K562 (cell line): ENCODE results near the gene PRPS1L1. TPM values are rescaled to one million over a fixed set of nuclear protein-coding genes. Genes with fewer than 3 reads are reported as not detected.
A peak's percentile ranks its signal among the peaks of the same experiment; 100 is the strongest.

Experiments
- ATAC-seq: fragments of 200-7000 bp; cut with Tn5 transposase; 3 replicates; pipeline ENCODE4 v1.9.1; 2020; ENCODE audit warnings: moderate library complexity
- BruUV-seq: library from RNA; stranded (reverse); fragments of 400-500 nt; replicated peaks from 2 replicates; lab custom pipeline; 2021; lab: Mats Ljungman, UMichigan
- CTCF ChIA-PET: fragments of 300-600 bp; formaldehyde crosslinking; extraction: SDS; loops from one replicate; lab custom pipeline; 2021; ENCODE audit warnings: low intra/inter-chr PET ratio; lab: Yijun Ruan, JAX
- POLR2A ChIA-PET: fragments of 300-600, 350-650 bp; sonication (Branson Sonifier 250); formaldehyde crosslinking; extraction: SDS; loops from one replicate; lab custom pipeline; 2021; ENCODE audit warnings: antibody characterized with exemption, inconsistent platforms; lab: Yijun Ruan, JAX
- DNase-seq, 4 experiments: peaks; one replicate each; pipeline versions ENCODE4 v3.0.0 to v3.0.0-alpha.2; 2011 to 2018; ENCODE audit warnings: low spot score in 3 of 4, mixed read lengths in 3 of 4; ENCODE audit errors: extremely low read depth in 1 of 4
- FAIRE-seq: peaks from 2 replicates; lab custom pipeline; 2011; peaks lifted over from hg19 to GRCh38; lab: Jason Lieb, UNC
- H2AFZ ChIP-seq: 2 replicates; pipeline ENCODE4 v1.6.0; 2011; ENCODE audit warnings: low read depth, low read length, control low read depth, inconsistent platforms
- H3K27ac ChIP-seq: fragments of 200-600 bp; 3 replicates; pipeline ENCODE4 v1.8.0; 2011; ENCODE audit warnings: low read depth, mild to moderate bottlenecking, control low read depth, inconsistent platforms, low read length, moderate library complexity, mixed read lengths; ENCODE audit errors: extremely low read depth
- H3K27me3 ChIP-seq, 2 experiments: fragments of 300-600 bp in 1 of 2; 2 replicates in 1 of 2; 3 replicates in 1 of 2; pipeline versions ENCODE4 v1.6.0 to v1.8.0; 2011; ENCODE audit warnings: inconsistent platforms in 2 of 2, low read length in 2 of 2, mild to moderate bottlenecking in 1 of 2, mixed read lengths in 1 of 2, moderate library complexity in 1 of 2; ENCODE audit not compliant: control insufficient read depth in 2 of 2, insufficient read depth in 2 of 2
- H3K36me3 ChIP-seq: fragments of 300-600 bp; 3 replicates; pipeline ENCODE4 v1.8.0; 2011; ENCODE audit warnings: mild to moderate bottlenecking, low read length, inconsistent platforms; ENCODE audit not compliant: control insufficient read depth, insufficient read depth
- H3K4me1 ChIP-seq, 2 experiments: fragments of 200-600 bp in 1 of 2; replicated peaks in 1 of 2; 2 replicates in 1 of 2; 3 replicates in 1 of 2; pipeline versions ENCODE4 v1.5.1 to v1.8.0; 2011; ENCODE audit warnings: inconsistent platforms in 2 of 2, low read length in 2 of 2, mild to moderate bottlenecking in 1 of 2, mixed read lengths in 1 of 2, moderate library complexity in 1 of 2; ENCODE audit not compliant: control insufficient read depth in 2 of 2, insufficient read depth in 2 of 2
- H3K4me2 ChIP-seq: 2 replicates; pipeline ENCODE4 v1.6.1; 2011; ENCODE audit warnings: low read length, control low read depth, inconsistent platforms, mixed read lengths; ENCODE audit not compliant: insufficient read depth
- H3K4me3 ChIP-seq: fragments of 200-600 bp; sonication (generic), shearing (Covaris generic); 2 replicates; pipeline ENCODE4 v1.5.1; 2016; ENCODE audit warnings: control low read depth, inconsistent platforms
- H3K79me2 ChIP-seq: fragments of 200-600 bp; 3 replicates; pipeline ENCODE4 v1.8.0; 2011; ENCODE audit warnings: low read length, inconsistent platforms; ENCODE audit not compliant: control insufficient read depth, insufficient read depth
- H3K9ac ChIP-seq, 2 experiments: 2 replicates each; pipeline versions ENCODE4 v1.6.0 to v1.6.1; 2011; ENCODE audit warnings: low read depth in 2 of 2, low read length in 2 of 2, control low read depth in 1 of 2, inconsistent platforms in 1 of 2, mild to moderate bottlenecking in 1 of 2, mixed read lengths in 1 of 2; ENCODE audit not compliant: insufficient read depth in 1 of 2
- H3K9me1 ChIP-seq: one replicate; pipeline ENCODE4 v1.6.0; 2011; ENCODE audit warnings: inconsistent platforms, mild to moderate bottlenecking, low read length, moderate library complexity; ENCODE audit not compliant: control insufficient read depth, insufficient read depth
- H3K9me3 ChIP-seq: replicated peaks from 2 replicates; pipeline ENCODE4 v1.5.1; 2011; ENCODE audit warnings: low read depth, low read length, inconsistent platforms; ENCODE audit not compliant: control insufficient read depth, insufficient read depth
- H4K20me1 ChIP-seq: replicated peaks from 2 replicates; pipeline ENCODE4 v1.6.1; 2011; ENCODE audit warnings: low read length, inconsistent platforms, mixed read lengths; ENCODE audit not compliant: control insufficient read depth, insufficient read depth
- CEBPG ChIP-seq, 3 experiments: fragments of 200-800 bp in 1 of 3; sonication (Bioruptor generic) in 1 of 3; sonication (generic) in 1 of 3; formaldehyde crosslinking in 1 of 3; IDR thresholded peaks in 2 of 3; conservative IDR thresholded peaks in 1 of 3; 2 replicates each; pipeline versions ENCODE4 v1.6.1 to v1.8.0; 2016 to 2022; ENCODE audit warnings: missing compliant biosample characterization in 2 of 3, missing genetic modification characterization in 2 of 3, mild to moderate bottlenecking in 1 of 3, missing genetic modification reagents in 1 of 3
- FOXK2 ChIP-seq, 2 experiments: fragments of 450-650 bp; IDR thresholded peaks in 1 of 2; conservative IDR thresholded peaks in 1 of 2; 2 replicates each; pipeline ENCODE4 v1.6.1; 2016; ENCODE audit warnings: low read depth in 2 of 2, mild to moderate bottlenecking in 1 of 2
- HNRNPK ChIP-seq: fragments of 200-400 bp; formaldehyde crosslinking; IDR thresholded peaks from one replicate; pipeline ENCODE4 v1.6.1; 2018; ENCODE audit warnings: mild to moderate bottlenecking, low read depth, low read length; ENCODE audit not compliant: poor library complexity, severe bottlenecking
- MAFK ChIP-seq: IDR thresholded peaks from 2 replicates; pipeline ENCODE4 v1.6.1; 2011; ENCODE audit warnings: low read length, improper control_type of control experiment
- SRF ChIP-seq, 2 experiments: fragments of 250-450, 450-650 bp in 1 of 2; sonication (Bioruptor Pico) in 1 of 2; sonication (generic) in 1 of 2; formaldehyde crosslinking; IDR thresholded peaks; 2 replicates each; pipeline versions ENCODE4 v1.5.0 to v1.5.1; 2020 to 2022; ENCODE audit warnings: mild to moderate bottlenecking in 1 of 2, missing genetic modification reagents in 1 of 2
- TEAD2 ChIP-seq: fragments of 450-650 bp; IDR thresholded peaks from 2 replicates; pipeline ENCODE4 v1.6.1; 2016; ENCODE audit warnings: missing genetic modification characterization, control low read depth, missing compliant biosample characterization
- TRIM24 ChIP-seq, 2 experiments: fragments of 450-650 bp; IDR thresholded peaks; 2 replicates each; pipeline ENCODE4 v1.6.1; 2016
- ZC3H4 ChIP-seq: sonication (generic); formaldehyde crosslinking; IDR thresholded peaks from 2 replicates; pipeline ENCODE4 v1.9.0; 2021; ENCODE audit warnings: missing genetic modification reagents, borderline replicate concordance
- ZNF217 ChIP-seq: sonication (generic); formaldehyde crosslinking; IDR thresholded peaks from 2 replicates; pipeline ENCODE4 v1.8.0; 2022; ENCODE audit warnings: mild to moderate bottlenecking, missing genetic modification reagents
- ZNF384 ChIP-seq: IDR thresholded peaks from 2 replicates; pipeline ENCODE4 v1.6.1; 2012; ENCODE audit warnings: low read depth, low read length, improper control_type of control experiment
- WGBS: fragments of 100-300 bp; shearing (Covaris generic); methylation state at CpG from one replicate; pipeline ENCODE4 v1.1.6; 2016; ENCODE audit warnings: low coverage, mixed read lengths; ENCODE audit not compliant: insufficient coverage; ENCODE audit errors: missing lambda C conversion rate; 5-methylcytosine and 5-hydroxymethylcytosine counted together
- in situ Hi-C: fragments of 300-500 bp; cut with MboI; formaldehyde crosslinking; loops from 4 replicates; pipeline ENCODE4 v1.15.0; 2018; ENCODE audit warnings: inconsistent platforms, mixed read lengths
- intact Hi-C: fragments of 100-400 bp; cut with micrococcal nuclease; formaldehyde crosslinking; loops from 2 replicates; pipeline ENCODE4 v1.14.2; 2022
- polyA plus RNA-seq, 8 experiments: library from polyadenylated mRNA; depleted of rRNA in 4 of 8; stranded (reverse) in 5 of 8; unstranded in 3 of 8; fragments of >200 nt; fragmentation: Nextera tagmentation in 2 of 8; fragmentation: Illumina TruSeq in 1 of 8; extraction: Ambion mirVana in 2 of 8; extraction: Trizol in 1 of 8; gene quantifications; 2 replicates each; pipeline versions ENCODE4 v1.2.1 to v1.2.3, GENCODE V29; 2011 to 2014; ENCODE audit warnings: inconsistent platforms in 1 of 8, missing spikeins in 1 of 8
- total RNA-seq, 7 experiments: library from RNA; depleted of rRNA in 6 of 7; stranded (reverse); fragments of >200 nt in 6 of 7; fragmentation: Illumina TruSeq in 2 of 7; extraction: Trizol in 2 of 7; gene quantifications; 2 replicates each; pipeline versions ENCODE4 v1.2.1 to v1.2.3, GENCODE V29; 2011 to 2021; ENCODE audit warnings: low replicate concordance in 1 of 7
- TF ChIP-seq, protein P1 (sequence below): fragments of 450-650 bp; IDR thresholded peaks from 2 replicates; pipeline ENCODE4 v1.6.1; 2016
- TF ChIP-seq, protein P2 (sequence below), 2 experiments: fragments of 450-650 bp in 1 of 2; sonication (generic) in 1 of 2; formaldehyde crosslinking in 1 of 2; IDR thresholded peaks in 1 of 2; conservative IDR thresholded peaks in 1 of 2; 2 replicates each; pipeline versions ENCODE4 v1.6.1 to v1.8.1; 2016 to 2023; ENCODE audit warnings: mild to moderate bottlenecking in 2 of 2, moderate library complexity in 2 of 2, inconsistent platforms in 1 of 2, missing genetic modification reagents in 1 of 2
- TF ChIP-seq, protein P3 (sequence below): fragments of 450-650 bp; formaldehyde crosslinking; IDR thresholded peaks from 2 replicates; pipeline ENCODE4 v1.4.0; 2022; ENCODE audit warnings: missing genetic modification characterization
- TF ChIP-seq, protein P4 (sequence below): fragments of 450-650 bp; IDR thresholded peaks from 2 replicates; pipeline ENCODE4 v1.6.1; 2016; ENCODE audit warnings: missing biosample characterization, missing genetic modification characterization
- TF ChIP-seq, protein P5 (sequence below): sonication (generic); formaldehyde crosslinking; IDR thresholded peaks from 2 replicates; pipeline ENCODE4 v1.8.1; 2022; ENCODE audit warnings: missing genetic modification reagents

PRPS1L1 gene
- total and polyA plus RNA-seq, 9 of the 15 experiments (the other 6 are each of a cell fraction or from before 2014, with no cell fraction given), result 0.07 to 0.10 (median 0.08) TPM; not detected in 6

DNA sequence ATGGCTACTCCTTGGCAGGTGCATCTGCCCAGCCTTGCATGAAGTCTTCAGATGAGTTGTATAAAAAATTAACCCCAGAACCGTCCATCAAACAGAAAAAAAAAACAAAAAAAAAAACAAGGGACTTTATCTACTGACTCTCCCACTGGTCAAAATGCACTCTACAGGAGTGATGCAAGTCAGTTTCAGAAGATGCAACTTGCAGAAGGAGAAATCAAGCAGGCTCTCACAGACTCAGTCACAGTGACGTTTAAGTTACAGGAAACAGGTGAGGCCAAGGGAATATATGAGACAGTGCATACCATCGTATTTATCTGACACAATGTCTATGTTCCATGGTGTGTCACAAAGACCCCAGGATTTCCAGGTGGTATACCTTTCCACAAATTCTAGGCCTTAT, 17.5 kb upstream of the PRPS1L1 start:
- FAIRE-seq, result no peak

More for the DNA sequence above, 17.5 kb upstream of the PRPS1L1 start:
- DNase-seq, result no peak
- Histone ChIP-seq H3K27me3 (peaks cover 0 to 2% of the 10 kb centered on the region in 2 experiments; a peak in 1 of 5 replicates), H3K9me3 (no peaks in the 10 kb centered on the region), H3K4me1 (no peaks in the 10 kb centered on the region; a peak in 1 of 5 replicates), H3K4me2 (no peak overlapping the region), H4K20me1 (no peaks in the 10 kb centered on the region), H2AFZ (no peak overlapping the region), H3K4me3 (no peak overlapping the region), H3K9ac (no peak overlapping the region), H3K9me1 (no peaks in the 10 kb centered on the region), H3K79me2 (no peaks in the 10 kb centered on the region), H3K27ac (no peak overlapping the region), H3K36me3 (no peaks in the 10 kb centered on the region)
- in situ Hi-C loops (no loop called here), intact Hi-C loops (no loop called here)
- WGBS, result 4% methylated on average over 3 of the region's 3 CpGs
- CTCF ChIA-PET, result interaction anchor here (0.6 kb wide), 1 partner anchor 1264 kb away, joined by 4 read pairs; no protein-coding TSS in a partner anchor
- ATAC-seq, result peak; percentile 88
- TF ChIP-seq TRIM24 (IDR thresholded peaks at IDR 0.05), result peak in 1 of 2 experiments; percentile 13; a peak in 1 of 4 replicates
- TF ChIP-seq, protein P1, sequence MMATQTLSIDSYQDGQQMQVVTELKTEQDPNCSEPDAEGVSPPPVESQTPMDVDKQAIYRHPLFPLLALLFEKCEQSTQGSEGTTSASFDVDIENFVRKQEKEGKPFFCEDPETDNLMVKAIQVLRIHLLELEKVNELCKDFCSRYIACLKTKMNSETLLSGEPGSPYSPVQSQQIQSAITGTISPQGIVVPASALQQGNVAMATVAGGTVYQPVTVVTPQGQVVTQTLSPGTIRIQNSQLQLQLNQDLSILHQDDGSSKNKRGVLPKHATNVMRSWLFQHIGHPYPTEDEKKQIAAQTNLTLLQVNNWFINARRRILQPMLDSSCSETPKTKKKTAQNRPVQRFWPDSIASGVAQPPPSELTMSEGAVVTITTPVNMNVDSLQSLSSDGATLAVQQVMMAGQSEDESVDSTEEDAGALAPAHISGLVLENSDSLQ, result peak; percentile 35
- TF ChIP-seq, protein P2, sequence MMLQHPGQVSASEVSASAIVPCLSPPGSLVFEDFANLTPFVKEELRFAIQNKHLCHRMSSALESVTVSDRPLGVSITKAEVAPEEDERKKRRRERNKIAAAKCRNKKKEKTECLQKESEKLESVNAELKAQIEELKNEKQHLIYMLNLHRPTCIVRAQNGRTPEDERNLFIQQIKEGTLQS (IDR thresholded peaks at IDR 0.05), result peak; percentile 50
- TF ChIP-seq, protein P2 (CRISPR knock-in tag; conservative IDR thresholded peaks at IDR 0.05), result no peak
- no peak for TF ChIP-seq HNRNPK
- no peak for TF ChIP-seq ZC3H4 (CRISPR knock-in tag)
- 0 out of 2 replicates have a peak, but pooled peaks have one; percentile 34 for TF ChIP-seq ZNF384
- no peak for TF ChIP-seq ZNF217 (CRISPR knock-in tag)
- TF ChIP-seq CEBPG (CRISPR knock-in tag; IDR thresholded peaks at IDR 0.05), result peak; percentile 56
- peak; percentile 45 to 81 for TF ChIP-seq CEBPG (tag; conservative IDR thresholded peaks at IDR 0.05 in 1 of 2, IDR thresholded peaks at IDR 0.05 in 1 of 2)
- TF ChIP-seq, protein P3, sequence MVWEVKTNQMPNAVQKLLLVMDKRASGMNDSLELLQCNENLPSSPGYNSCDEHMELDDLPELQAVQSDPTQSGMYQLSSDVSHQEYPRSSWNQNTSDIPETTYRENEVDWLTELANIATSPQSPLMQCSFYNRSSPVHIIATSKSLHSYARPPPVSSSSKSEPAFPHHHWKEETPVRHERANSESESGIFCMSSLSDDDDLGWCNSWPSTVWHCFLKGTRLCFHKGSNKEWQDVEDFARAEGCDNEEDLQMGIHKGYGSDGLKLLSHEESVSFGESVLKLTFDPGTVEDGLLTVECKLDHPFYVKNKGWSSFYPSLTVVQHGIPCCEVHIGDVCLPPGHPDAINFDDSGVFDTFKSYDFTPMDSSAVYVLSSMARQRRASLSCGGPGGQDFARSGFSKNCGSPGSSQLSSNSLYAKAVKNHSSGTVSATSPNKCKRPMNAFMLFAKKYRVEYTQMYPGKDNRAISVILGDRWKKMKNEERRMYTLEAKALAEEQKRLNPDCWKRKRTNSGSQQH (CRISPR knock-in tag), result no peak
- TF ChIP-seq TEAD2 (tag), result no peak
- TF ChIP-seq MAFK, result no peak
- no peak for TF ChIP-seq SRF (CRISPR knock-in tag; IDR thresholded peaks at IDR 0.05)
- no peak for TF ChIP-seq FOXK2 (conservative IDR thresholded peaks at IDR 0.05 in 1 of 2, IDR thresholded peaks at IDR 0.05 in 1 of 2; ENCODE audit: low read depth in 2 of 2)
- TF ChIP-seq, protein P4, sequence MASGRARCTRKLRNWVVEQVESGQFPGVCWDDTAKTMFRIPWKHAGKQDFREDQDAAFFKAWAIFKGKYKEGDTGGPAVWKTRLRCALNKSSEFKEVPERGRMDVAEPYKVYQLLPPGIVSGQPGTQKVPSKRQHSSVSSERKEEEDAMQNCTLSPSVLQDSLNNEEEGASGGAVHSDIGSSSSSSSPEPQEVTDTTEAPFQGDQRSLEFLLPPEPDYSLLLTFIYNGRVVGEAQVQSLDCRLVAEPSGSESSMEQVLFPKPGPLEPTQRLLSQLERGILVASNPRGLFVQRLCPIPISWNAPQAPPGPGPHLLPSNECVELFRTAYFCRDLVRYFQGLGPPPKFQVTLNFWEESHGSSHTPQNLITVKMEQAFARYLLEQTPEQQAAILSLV (tag), result peak; percentile 28; the same call in 1 of the 2 replicates
- TF ChIP-seq, protein P5, sequence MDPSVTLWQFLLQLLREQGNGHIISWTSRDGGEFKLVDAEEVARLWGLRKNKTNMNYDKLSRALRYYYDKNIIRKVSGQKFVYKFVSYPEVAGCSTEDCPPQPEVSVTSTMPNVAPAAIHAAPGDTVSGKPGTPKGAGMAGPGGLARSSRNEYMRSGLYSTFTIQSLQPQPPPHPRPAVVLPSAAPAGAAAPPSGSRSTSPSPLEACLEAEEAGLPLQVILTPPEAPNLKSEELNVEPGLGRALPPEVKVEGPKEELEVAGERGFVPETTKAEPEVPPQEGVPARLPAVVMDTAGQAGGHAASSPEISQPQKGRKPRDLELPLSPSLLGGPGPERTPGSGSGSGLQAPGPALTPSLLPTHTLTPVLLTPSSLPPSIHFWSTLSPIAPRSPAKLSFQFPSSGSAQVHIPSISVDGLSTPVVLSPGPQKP (CRISPR knock-in tag), result no peak
- BruUV-seq, result no TSS peak
- POLR2A ChIA-PET, result no interaction called here
